ENCODE measurements around the gene EXOC3L1. TPM values are rescaled to one million over a fixed set of nuclear protein-coding genes. Genes with fewer than 3 reads are reported as not detected.

The EXOC3L1 gene
- polyA plus RNA-seq, 5 donors: 7.6 to 14.8 (median 9.4) TPM

DNA sequence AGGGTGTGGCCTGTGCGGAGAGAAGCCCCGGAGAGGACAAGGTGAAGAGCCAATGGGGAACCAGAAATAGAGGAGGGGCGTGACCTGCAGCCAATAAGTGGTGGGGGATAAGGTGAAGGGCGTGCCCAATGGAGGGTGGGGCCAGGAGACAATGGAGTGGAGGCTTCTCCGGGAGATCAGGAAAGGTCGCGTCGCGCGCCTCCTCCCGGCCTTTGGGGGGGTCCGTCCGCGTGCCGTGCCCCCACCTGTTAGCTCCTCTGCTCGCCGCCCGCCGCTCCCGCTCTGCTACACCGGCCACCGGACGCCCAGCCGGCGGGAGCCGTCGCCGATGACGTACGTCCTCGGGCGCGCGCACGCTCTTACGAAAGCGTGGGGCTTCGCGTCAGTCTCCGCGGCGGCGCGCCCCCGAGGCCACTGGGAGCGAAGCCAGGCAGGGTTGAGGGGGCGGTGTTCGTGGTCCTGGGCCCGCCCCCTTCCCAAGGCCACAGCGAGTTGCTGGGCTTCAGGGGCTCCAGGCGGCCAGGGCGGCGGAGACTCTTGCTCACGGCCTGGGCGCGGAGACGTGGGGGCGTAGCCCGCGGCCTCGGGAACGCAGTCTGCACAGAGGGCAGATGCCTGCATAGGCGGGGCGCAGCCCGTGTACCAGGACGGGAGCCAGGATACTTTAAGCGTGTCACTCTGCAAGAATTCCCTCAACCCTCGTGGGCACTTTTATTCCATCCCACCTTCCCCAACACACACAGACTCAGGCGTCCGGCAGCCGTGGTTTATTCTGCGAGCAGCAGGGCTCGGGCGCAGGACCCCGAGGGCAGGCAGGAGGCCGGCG lies 6.1 kb downstream of the EXOC3L1 start, which contains the start of gene MATCAP1:
Gene MATCAP1, minus strand, starts transcription at position 337 of the 826 bp plus-strand sequence. CDS start 3,353 bp downstream, outside the sequence.
- DNase-seq: peak; percentile 97 to 98

- DNase-seq: no peak
Observed at GRCh38 chr16:67183284-67183626, 6.7 kb downstream of the EXOC3L1 start.

- no peak for DNase-seq
Observed at GRCh38 chr16:67182288-67182687, 7.6 kb downstream of the EXOC3L1 start.

DNA sequence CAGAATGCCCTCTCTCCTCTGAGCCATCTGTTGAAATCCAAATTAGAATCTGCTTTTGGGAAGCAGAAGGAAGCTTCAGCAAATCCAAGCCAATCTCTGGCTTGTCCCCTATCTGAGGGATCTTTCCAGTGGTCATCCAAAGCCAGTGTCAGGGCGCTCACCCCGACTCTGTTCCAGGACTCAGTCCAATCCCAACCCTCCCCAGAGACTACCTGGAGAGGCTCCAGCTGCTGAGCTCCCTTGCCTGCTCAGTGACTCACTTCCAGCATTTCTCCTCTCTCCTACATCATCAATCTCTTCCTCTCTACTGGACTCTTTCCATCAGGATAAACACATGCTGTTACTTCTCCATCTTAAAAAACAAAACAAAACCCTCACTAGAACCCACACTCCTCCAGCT lies 8.6 kb downstream of the EXOC3L1 start:
- no peak for DNase-seq

- DNase-seq: no peak
Observed at GRCh38 chr16:67180166-67180565, 9.8 kb downstream of the EXOC3L1 start.

- DNase-seq: no peak
Observed at GRCh38 chr16:67179421-67180080, 10.4 kb downstream of the EXOC3L1 start.

GRCh38 chr16:67177743-67178699 lies 11.9 kb downstream of the EXOC3L1 start:
- peak; percentile 56 to 71 for DNase-seq

DNA sequence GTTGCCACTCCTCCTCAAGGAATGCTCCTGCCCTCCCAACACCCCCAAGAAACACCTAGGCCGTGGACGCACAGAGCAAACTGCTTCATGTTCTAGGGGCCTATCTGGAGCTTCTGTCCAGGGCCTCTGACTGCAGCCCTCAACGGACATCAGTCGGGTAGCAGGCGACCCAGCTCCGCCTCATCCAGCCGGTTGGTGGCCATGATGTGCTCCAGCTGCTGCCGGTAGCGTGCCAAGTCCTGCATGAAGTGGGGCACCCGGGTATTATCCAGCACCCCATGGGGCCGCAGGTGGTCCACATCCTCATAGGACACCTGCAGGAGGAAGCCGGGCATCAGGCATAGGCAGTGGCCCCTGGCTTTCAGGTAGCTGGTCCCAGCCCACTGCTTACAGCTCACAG lies 13.3 kb downstream of the EXOC3L1 start:
- no peak for DNase-seq

- no peak for DNase-seq
Observed at GRCh38 chr16:67174706-67175231, 15.2 kb downstream of the EXOC3L1 start.

DNA sequence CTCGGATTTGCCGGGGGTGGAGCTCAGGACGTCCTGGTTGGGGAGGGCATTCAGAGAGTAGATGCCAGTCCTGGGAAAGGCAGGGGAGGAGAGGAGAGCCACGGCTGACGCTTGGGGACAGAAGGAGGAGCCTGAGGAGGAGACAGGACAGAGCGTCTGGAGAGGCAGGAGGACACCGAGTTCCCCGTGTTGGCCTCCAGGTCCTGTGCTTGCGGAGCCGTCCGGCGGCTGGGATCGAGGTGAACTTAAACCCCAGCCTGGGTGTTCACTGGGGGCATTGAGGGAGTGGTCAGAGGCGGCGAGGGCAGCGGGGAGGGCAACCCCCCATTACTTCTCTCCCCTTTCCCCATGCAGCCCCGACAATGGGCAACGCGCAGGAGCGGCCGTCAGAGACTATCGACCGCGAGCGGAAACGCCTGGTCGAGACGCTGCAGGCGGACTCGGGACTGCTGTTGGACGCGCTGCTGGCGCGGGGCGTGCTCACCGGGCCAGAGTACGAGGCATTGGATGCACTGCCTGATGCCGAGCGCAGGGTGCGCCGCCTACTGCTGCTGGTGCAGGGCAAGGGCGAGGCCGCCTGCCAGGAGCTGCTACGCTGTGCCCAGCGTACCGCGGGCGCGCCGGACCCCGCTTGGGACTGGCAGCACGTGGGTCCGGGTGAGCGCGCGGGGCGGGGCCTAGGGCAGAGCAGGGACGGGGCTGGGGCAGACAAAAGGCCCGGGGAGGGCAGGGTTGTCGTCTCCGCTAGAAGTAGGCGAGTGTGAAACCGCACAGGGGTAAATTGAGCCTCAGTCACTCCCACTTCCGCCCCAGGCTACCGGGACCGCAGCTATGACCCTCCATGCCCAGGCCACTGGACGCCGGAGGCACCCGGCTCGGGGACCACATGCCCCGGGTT lies 15.9 kb downstream of the EXOC3L1 start:
- DNase-seq: peak in 1 of 2 donors; percentile 67

- no peak for DNase-seq
Observed at GRCh38 chr16:67173323-67173722, 16.6 kb downstream of the EXOC3L1 start.

- DNase-seq: peak in 1 of 2 donors; percentile 39
Observed at GRCh38 chr16:67170949-67171649, 18.8 kb downstream of the EXOC3L1 start.

GRCh38 chr16:67170168-67170948 lies 19.6 kb downstream of the EXOC3L1 start, which contains the start of gene NOL3:
NOL3 (plus strand) TSS chr16:67170538.
- peak; percentile 67 to 76 for DNase-seq

DNA sequence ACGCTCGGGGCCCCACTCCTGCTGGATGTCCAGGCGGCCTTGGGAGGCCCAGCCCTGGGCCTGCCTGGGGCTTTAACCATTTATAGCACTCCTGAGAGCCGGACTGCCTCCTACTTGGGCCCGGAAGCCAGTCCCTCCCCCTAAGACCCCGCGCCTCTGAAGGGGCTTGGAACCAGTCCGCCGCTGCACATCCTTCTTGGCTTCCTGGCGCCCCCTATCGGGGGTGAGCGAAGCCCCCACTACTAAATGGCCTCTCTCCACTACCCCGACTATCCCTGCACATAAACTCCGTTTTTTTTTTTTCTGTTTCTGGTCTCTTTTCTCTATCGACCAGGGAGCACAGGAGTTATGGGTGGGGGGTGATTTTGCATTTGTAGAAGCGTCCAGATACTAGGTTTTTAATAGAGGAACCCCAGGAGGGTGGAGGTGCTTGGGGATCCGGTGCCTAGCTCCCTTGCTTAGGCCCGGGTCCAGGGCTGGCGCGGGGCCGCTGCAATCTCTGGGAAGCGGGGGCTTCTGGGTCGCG lies 20.2 kb downstream of the EXOC3L1 start:
- no peak for DNase-seq

- DNase-seq: no peak
Observed at GRCh38 chr16:67169011-67169451, 20.9 kb downstream of the EXOC3L1 start.

GRCh38 chr16:67167588-67167987 lies 22.3 kb downstream of the EXOC3L1 start:
- DNase-seq: no peak

GRCh38 chr16:67166598-67167168 lies 23.3 kb downstream of the EXOC3L1 start:
- no peak for DNase-seq

GRCh38 chr16:67166110-67166547 lies 23.8 kb downstream of the EXOC3L1 start:
- no peak for DNase-seq

Data from right lung (tissue), 5 donors.